ENCODE data around the gene KAT2A.

Gene KAT2A

GRCh38 chr17:42133461-42134041 lies 12.4 kb upstream of the KAT2A start:
- H3K4me3 ChIP-seq (replicated peaks in 1 of 2; ENCODE audit: low read depth in 2 of 2, low read length in 2 of 2), result no peak overlapping the region
- TF ChIP-seq, protein P1, sequence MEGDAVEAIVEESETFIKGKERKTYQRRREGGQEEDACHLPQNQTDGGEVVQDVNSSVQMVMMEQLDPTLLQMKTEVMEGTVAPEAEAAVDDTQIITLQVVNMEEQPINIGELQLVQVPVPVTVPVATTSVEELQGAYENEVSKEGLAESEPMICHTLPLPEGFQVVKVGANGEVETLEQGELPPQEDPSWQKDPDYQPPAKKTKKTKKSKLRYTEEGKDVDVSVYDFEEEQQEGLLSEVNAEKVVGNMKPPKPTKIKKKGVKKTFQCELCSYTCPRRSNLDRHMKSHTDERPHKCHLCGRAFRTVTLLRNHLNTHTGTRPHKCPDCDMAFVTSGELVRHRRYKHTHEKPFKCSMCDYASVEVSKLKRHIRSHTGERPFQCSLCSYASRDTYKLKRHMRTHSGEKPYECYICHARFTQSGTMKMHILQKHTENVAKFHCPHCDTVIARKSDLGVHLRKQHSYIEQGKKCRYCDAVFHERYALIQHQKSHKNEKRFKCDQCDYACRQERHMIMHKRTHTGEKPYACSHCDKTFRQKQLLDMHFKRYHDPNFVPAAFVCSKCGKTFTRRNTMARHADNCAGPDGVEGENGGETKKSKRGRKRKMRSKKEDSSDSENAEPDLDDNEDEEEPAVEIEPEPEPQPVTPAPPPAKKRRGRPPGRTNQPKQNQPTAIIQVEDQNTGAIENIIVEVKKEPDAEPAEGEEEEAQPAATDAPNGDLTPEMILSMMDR (IDR thresholded peaks at IDR 0.05; ENCODE audit: low read depth, low read length), result no peak
- no peak for DNase-seq (ENCODE audit: low read depth in 2 of 2)

- TF ChIP-seq, protein P1 (IDR thresholded peaks at IDR 0.05; ENCODE audit: low read depth, low read length), result no peak
- no peak overlapping the region for H3K4me3 ChIP-seq (replicated peaks in 1 of 2; ENCODE audit: low read depth in 2 of 2, low read length in 2 of 2)
- peak; percentile 70 to 73 for DNase-seq (ENCODE audit: low read depth in 2 of 2)
Observed at GRCh38 chr17:42132941-42133340, 11.8 kb upstream of the KAT2A start.

DNA sequence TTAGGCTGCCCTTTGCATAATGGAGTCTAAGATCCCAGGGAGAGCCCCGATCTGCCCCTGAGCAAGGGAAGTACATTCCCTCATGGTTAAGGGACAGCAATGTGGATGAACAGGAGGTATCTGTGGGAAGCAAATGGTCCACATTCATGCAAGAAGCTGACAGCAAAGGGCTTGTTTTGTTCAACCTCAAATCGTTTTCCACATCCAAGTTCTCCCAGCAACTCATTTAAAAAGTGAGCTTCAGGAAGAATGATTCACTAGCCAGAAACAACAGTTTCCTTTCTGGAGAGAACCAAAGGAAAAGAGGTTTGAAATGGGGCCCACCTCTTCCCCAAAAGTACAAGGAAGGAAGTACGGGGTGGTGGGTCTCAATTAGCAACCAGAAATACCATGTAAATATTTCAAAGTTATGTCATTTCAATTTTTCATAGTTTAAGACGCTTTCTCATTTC lies 10.8 kb upstream of the KAT2A start:
- TF ChIP-seq, protein P1 (IDR thresholded peaks at IDR 0.05; ENCODE audit: low read depth, low read length), result no peak
- no peak overlapping the region for H3K4me3 ChIP-seq (replicated peaks in 1 of 2; ENCODE audit: low read depth in 2 of 2, low read length in 2 of 2)
- DNase-seq (ENCODE audit: low read depth in 2 of 2), result peak; percentile 39 to 60

DNA sequence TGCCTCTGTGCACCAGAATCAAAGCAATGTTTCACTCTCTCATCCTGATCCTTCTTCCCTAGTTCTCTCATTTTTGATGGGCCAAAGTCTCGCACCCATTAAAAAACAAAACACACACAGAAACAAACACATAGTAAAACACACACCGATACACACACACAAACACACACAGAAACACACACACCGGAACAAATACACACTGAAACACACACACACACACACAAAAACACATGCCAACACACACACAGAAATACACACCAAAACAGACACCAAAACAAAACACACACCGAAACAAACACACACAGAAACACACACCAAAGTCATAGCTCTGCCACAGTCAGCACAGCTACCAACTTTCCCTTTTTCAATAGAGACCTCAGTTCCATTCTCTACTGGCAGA lies 10.1 kb upstream of the KAT2A start:
- no peak overlapping the region for H3K4me3 ChIP-seq (replicated peaks in 1 of 2; ENCODE audit: low read depth in 2 of 2, low read length in 2 of 2)
- DNase-seq (ENCODE audit: low read depth in 2 of 2), result no peak
- TF ChIP-seq, protein P1 (IDR thresholded peaks at IDR 0.05; ENCODE audit: low read depth, low read length), result no peak

- TF ChIP-seq, protein P1 (IDR thresholded peaks at IDR 0.05; ENCODE audit: low read depth, low read length), result no peak
- DNase-seq (ENCODE audit: low read depth in 2 of 2), result no peak
- H3K4me3 ChIP-seq (replicated peaks in 1 of 2; ENCODE audit: low read depth in 2 of 2, low read length in 2 of 2), result no peak overlapping the region
Observed at GRCh38 chr17:42130310-42130936, 9.3 kb upstream of the KAT2A start.

- DNase-seq (ENCODE audit: low read depth in 2 of 2), result no peak
- H3K4me3 ChIP-seq (replicated peaks in 1 of 2; ENCODE audit: low read depth in 2 of 2, low read length in 2 of 2), result no peak overlapping the region
- TF ChIP-seq, protein P1 (IDR thresholded peaks at IDR 0.05; ENCODE audit: low read depth, low read length), result no peak
Observed at GRCh38 chr17:42129109-42129837, 8.1 kb upstream of the KAT2A start.
